Ovary (tissue), 3 donors: Measurements from ENCODE around the gene SIGLEC6.

Experiments
- CTCF ChIP-seq, 3 donors: fragments of 450-650 bp in 2 of 3; fragments of 200-600 bp in 1 of 3; IDR thresholded peaks; one replicate each; pipeline versions ENCODE4 v1.5.1 to v1.8.0; 2016 to 2022; ENCODE audit warnings: antibody characterized with exemption in 3 of 3, mild to moderate bottlenecking in 1 of 3
- EP300 ChIP-seq: sonication (generic); formaldehyde crosslinking; IDR thresholded peaks from one replicate; pipeline ENCODE4 v1.6.1; 2017; ENCODE audit warnings: antibody characterized with exemption
- donor health status: DM: no; HTN: no; CAD: no.

GRCh38 chr19:51535535-51535934 lies 4.1 kb upstream of the SIGLEC6 start:
- TF ChIP-seq CTCF (IDR thresholded peaks at IDR 0.05) (no peak), EP300 (no peak)
